ENCODE results near the gene TNFAIP8. TPM values are rescaled to one million over a fixed set of nuclear protein-coding genes. Genes with fewer than 3 reads are reported as not detected.

Gene TNFAIP8
- total RNA-seq, 1 experiment from 2014 or later, result 25.6 TPM

DNA sequence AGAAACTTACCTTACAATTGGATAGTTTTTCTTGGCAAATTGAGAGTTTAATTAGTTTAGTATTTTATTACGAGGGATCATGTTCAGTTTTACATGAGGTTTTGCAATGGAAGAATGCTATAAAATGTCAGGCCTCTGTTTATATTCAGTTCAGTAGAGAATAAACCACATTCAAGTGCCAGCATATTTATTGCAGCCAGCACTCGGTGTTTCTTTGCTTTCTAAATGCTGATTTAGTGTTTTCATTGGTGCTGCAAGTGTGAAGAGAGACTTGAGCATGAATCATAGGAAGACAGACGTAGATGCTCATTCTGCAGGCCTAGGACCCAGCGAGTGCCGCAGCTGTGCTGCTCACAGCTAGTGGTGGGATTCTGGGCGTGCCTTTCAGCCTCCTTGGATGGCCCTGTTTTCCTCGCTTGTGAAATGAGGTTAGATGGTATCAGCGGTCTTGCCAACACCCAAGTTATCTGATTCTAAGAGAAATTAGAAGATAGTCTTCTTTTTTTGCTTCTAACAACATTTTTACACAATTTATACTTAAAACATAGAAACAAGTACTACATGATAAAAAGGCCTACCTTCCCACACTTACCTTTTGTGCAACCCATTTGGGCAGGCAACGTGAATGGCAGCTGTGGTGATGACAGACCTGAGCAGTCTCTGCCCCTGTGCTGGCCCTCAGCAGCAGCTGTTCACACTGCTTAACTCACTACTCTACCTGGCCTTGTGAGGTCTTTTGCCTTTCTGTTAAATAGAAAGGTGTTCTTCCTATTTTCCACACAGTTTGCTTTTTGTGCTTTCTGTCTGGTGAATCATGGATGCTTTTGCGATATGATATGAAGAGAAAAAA is 26.8 kb upstream of the TNFAIP8 start:
- peak; percentile 47 for DNase-seq (ENCODE audit: low read depth)

DNA sequence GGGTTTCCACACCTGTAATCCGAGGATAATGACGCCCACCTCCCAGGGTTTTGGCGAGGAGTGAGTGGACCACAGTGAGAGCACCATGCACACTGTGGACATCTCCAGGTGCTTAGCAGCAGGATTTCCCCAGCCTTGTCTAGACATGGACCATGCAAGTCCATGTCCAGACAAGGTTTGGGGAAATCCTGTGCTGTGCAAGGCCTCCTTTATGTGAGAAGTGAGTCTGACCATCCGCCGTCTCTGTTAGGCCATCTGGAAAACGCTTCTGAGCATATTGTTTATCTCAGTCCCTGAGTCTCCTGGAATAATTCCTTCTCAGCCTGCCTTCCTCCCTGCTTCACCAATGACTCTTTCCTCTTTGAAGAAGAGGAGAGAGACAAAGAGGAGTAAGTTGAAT is 26.2 kb upstream of the TNFAIP8 start:
- no peak for DNase-seq (ENCODE audit: low read depth)

DNA sequence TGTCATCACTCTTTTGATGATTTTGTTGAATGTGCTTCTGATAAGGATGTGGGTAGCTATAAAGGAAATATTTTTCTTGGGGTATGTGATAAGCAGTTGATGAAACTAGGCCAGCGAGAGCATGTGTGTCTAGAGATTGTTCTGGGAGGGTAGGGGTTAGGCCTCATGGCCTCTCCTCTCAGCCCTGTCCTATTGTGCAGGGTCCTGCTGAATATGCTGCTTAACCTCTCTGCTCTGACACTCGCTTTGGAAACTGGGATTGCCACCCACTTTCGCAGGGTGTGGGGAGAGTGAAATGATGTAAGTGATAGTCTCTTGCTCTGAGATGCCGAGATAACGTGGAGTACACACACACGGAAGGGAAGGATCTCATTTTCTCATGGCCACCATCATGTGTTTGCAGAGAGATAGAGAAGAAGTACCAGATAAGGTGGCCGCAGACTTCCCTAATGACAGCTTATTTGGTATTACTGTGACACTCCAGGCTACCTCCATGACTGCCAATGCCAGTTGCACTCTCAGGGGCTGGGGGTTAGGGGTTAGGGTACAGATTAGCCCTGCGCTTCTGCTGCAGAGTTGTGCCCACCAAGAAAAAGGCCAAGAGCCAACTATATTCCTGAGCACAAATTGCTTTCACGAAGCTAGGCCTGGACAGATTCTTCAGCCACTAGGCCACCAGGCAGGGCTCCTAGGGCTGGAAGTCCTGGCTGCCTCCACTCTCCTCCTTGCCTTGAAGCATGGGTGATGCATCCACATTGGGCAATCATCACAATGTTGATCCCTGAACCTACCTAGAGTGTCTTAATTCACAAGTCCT is 25.2 kb upstream of the TNFAIP8 start:
- DNase-seq (ENCODE audit: low read depth), result no peak

DNA sequence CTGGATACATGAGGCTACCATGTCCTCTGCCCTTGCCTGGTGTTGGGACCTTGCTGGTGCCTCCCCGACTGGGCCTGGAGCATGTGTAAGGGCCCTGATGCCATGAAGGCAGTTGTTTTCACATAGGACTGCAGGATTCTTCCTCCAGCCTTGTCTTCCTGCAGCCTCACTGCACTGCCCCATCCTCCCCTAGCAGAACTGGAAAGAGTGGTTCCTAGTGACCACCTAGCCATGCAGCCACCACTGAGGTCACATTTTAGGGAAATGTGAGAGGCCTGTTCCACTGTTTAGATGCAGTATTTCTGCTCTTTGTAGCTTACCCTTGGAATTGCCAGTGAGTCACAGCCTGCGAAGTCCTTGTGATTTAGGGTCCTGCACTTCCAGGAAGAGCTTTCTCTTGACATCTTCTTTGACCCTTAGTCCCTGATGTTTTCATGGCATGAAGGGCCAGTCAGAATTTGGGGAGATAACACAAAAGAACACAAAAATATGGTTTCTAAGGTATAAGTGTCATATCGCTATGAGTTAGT is 24.2 kb upstream of the TNFAIP8 start:
- no peak for DNase-seq (ENCODE audit: low read depth)

DNA sequence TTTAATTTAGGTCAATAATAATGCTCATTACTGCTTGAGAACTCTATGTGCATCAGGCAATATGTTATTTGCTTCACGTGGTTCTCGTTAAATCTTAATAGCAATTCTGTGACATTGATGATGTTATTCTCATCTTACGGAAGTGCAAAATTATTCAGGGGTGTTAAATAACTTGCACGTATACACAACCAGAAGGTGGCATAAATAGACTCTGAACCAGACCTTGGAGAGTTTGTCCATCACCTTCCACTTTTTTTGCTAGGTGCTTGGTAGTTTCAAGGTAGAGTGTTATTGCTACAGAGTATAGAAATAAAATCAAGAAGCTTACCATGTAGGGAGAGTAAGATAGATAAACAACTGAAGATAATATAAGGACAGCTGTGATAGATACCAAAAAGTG is 23.6 kb upstream of the TNFAIP8 start:
- no peak for DNase-seq (ENCODE audit: low read depth)

DNA sequence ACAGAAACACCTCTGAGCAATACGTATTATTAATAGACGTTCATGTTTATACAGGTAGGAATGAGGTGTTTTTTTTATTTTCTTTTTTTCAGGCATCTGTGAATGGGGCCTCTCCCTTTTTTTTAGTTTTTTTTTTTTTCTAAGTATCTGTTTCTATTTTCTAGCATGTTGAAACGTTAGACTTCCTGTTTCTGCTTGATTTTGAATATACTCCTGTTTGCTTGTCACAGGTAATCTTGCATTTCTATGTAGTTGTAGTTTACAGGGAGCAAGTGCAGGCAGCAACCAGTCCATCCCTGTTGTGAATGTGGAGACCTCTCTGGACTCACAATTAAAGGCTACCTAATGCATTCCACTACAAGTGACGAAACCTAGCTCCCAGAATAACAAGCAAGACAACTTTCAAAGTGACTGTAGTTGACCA is 22.8 kb upstream of the TNFAIP8 start:
- DNase-seq (ENCODE audit: low read depth), result no peak

DNA sequence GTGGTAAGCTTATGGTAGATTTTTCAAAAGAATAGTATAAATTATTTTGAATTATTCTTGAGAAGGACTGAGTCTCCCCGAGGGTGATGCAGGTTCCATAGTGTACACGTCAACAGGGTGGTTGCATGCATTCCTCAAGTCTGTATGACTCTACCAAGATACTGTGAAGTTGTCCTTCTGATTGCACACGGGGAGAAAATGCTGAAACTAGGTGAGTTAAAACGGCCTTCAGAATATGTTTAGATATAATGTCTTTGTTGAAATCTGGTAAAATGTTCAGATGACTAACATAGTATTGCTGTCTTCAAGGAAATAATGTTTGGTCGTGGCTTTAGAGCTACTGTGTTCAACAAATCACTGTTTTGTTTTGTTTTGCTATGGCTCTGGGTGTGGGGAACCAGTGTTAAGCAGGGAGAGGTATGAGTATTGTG is 22.4 kb upstream of the TNFAIP8 start:
- DNase-seq (ENCODE audit: low read depth), result no peak

DNA sequence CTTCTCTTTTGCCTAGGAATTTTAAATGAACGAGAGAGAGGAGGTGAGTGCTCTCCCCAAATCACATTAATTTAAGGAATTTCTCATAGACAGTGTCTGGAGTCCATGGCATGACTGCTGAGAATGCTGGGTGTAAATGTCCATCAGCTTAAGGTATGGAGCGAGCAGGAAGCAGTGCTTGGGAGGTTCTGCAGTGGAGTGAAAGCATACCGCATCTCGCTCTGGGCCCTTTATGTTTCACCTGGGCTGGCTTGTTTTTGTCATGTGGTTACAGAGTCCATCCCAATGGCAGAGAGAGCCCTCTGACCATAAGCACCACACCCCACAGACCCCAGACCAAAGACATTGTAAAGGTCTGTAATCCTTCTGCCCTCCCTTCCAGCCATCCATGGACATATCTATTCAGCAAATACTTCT is 20.6 kb upstream of the TNFAIP8 start:
- no peak for DNase-seq (ENCODE audit: low read depth)

DNA sequence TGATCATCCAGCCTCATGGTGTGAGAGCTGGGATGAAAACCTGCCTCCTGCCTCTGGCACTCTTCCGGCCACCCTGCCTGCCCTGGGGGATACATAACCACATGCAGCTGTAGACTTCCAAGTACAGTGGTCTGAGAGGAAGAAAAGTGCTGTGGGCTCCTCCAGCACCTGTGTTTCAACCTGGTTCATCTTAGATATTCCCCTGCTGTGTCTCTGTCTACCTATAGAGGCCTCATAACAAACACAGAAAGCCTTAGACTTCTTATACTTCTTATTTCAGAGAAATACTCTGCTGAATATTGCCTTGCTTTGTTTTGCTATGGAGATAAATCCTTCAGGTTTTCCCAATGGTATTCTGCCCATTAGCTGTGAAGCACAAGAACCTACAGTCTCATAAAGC is 19.6 kb upstream of the TNFAIP8 start:
- DNase-seq (ENCODE audit: low read depth), result no peak

DNA sequence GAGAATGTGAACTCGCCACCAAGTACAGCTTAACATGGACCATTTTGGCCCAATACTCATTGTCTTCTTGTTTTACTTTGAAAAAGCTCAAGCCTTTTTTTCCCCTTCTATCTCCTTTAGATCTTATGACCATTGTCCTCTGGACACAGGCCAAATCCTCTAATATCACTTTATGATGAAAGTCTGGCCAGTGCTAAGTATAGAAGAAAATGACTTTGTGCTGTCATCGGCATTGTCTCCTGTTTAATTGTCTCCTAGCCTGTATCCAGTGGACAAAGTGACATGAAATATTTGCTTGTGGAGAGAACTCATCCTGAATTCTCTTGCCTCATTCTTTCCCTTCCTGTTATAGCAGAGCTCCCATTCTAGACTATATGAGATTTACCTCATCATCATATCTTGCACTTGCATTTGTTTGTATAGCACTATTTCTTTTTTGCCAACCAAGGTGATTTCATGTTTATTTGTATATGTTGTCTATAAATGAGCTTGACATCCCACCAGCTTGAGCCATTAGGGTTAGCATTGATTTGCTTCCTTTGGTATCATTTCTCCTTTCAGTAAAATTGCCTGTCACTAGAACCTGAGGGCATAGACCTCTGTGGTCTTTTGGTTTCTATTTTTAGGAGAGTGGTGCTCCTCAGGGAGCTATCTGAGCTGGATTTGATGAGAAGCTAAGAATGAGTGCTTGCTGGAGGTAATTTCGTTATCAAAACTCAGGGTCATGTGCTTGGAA is 18.8 kb upstream of the TNFAIP8 start:
- DNase-seq (ENCODE audit: low read depth), result no peak

DNA sequence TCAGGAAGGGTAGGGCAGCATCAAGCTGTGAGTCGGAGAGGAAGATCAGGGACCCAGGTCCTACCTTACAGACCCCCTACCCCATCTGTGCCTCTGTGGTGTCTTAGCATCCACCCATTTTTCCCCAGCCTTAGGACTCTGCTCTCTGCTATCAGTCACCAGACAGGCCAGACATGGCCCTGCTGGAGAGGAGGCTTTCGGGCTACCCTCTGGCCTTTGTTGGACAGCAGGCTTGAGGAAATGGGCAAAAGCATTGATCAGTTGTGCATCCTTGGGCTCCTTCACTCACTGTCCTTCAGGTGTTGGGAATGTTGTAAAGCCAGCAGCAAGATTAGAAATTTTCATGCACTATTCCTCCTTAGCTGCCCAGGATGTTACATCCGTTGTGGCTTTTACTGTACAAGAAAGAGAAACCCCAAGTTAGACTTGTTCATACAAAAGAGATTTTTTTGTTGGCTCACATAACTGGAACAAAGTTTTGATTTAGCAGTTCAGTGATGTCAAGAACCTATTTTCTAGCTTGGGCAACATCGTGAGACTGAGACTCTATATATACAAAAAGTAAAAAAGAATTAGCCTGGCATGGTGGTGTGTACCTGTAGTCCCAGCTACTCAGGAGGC is 17.4 kb upstream of the TNFAIP8 start:
- no peak for DNase-seq (ENCODE audit: low read depth)

DNA sequence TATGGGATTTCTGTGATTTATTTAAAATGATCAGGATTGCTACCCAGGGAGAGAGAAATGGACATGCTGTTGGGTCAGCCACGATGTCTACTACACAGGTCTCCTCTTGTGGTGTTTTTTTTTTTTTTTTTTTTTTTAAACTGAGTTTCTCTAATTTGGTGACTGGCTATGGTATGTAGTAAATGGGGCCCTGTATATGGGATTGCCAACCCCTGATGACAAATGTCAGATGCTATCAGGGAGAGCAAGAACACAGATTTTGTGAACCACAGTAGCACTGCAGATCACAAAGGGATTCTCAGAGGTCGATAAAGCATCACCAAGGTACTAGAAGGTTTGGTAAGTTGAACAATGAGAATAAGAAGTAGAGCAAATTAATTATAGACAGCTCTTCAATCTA is 16.5 kb upstream of the TNFAIP8 start:
- no peak for DNase-seq (ENCODE audit: low read depth)

DNA sequence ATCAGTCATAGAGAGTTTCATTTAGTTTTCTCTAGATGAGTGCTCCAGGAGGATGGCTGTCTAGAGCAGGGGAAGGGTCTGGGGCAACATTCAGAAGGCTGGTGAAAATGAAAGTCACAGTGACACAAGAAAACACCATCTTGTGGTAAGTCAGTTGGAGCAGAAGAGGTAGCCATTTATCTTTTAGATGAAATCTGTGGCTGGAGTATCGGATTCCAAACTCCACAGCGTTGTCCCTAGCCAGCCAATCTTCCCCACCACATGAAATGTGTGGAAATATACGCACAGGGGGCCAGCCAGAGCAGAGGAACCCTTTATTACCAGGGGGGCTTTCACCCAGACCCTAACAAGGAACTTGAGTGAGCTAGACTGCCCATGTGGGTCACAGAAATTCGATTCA is 15.9 kb upstream of the TNFAIP8 start:
- no peak for DNase-seq (ENCODE audit: low read depth)

DNA sequence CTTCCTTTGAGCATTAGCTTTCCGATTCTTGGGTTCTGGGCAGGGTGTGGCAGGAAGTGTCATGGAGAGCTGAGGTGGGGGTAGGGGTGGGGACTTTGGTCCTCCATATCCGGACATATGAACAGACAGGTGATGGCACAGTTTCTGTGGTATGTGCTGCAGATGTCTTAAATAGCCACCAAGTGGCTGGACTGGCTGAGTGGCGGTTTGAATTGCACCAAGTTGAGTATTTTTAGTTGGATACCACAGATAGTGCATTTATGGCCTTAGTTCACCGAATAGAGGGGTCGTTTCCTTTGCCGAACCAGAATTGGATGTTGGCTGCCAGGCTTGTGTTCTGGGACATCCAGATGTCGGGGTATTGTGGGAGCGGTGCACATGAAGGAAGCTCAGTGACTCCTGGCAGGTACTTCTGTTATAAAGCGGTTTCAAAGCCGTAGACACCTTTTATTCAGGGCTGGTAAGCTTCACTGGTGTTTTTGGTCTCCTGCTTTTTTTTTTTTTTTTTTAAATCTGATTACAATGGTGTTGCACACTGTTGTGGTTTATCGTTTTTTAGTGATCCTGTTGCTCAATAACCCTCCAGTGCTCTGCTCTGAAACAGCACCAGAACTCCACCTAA is 15.1 kb upstream of the TNFAIP8 start:
- DNase-seq (ENCODE audit: low read depth), result no peak

DNA sequence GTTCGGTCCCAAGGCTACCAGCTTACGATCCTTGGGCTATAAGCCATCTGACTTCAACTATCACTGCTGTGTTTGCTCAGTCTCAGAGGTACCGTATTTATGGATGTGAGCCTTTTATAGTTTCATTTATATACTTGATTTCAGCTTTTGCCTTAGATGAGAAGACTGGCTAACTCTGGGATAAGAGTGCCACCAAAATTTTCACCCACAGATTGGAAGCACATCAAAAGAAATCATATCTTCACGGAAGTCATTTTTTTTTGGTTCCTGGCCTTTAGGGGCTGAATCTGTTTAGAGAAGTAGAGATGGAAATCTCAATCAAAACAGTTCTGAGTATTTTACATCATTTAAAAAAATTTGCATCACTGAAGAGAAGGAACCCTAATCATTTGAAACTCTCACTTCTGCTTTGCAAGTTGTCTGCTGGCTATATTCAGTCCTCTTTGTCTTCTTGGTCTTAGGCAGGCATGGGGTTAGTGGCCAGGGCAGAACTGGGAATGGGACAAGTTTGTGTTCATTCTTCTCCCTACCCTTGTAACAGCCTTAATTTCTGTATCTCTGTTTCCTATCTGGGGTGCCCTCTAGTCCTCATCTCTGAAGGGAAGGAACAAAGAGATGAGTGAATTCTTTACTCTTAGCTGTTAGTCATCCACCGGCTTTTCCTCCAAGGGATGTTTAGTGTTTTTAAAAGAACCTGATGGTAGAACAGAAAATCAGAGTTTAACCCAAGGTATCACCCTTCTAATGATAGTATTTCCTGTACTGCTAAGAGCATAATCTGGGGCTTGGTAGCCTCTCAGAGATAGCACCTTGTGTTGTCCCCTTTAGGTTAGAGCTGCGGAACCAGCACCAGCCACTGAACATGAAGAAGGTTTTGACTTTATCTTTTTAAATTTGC is 14.1 kb upstream of the TNFAIP8 start:
- DNase-seq (ENCODE audit: low read depth), result no peak

DNA sequence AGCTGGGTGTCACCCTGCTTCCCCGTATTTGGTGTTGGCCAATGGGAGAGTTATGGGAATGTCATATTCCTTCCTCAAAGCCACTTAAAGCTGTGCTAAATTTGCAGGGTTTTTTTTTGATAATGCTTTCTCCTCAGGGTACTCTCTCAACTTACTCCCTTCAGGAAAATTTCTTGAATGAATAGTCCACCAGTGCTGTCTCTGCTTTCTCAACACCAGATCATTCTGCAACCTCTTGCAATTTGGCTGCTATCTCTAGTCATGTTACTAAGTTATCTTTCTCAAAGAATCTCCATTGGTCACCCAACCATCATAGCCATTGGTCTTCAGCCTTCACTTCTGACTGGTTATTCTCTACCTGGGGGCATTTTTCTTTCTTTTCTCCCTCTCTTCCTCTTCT is 13.4 kb upstream of the TNFAIP8 start:
- no peak for DNase-seq (ENCODE audit: low read depth)

DNA sequence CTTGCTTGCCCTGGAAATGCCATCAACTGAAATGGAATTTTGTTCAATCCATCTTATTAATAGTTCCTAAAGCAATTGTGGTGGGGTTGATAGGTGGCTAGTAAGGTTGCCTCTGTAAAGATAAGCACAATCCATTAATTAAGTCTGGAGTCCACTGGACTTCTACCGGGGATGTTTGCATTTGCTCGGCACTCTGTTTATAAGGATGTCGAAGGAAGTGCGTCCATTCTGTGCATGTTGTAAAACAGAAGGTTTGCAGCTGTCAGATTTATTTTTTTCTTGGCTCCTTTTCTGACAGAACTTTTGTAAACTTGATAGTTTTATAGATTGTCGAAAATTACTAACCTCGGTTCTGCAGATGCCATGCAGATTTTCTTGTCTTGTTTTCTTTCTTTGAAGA is 12.8 kb upstream of the TNFAIP8 start:
- DNase-seq (ENCODE audit: low read depth), result no peak

DNA sequence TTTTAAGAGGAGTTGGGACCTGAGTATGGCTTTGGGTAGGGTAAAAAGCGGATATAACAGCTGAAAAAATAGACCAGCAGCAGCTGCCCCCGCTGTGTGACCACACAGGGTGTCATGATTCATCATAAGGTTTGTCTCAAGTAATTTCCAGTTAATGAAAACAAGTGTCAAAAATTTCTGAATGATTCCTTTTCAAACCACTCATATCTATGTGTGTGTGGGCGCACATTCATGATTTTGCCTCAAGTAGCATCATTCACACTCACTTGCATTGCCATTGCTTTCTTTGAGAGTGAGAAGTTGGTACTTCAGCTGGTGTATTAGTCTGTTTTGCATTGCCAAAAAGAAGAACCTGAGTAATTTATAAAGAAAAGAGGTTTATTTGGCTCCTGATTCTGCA is 12.1 kb upstream of the TNFAIP8 start:
- peak; percentile 28 for DNase-seq (ENCODE audit: low read depth)

DNA sequence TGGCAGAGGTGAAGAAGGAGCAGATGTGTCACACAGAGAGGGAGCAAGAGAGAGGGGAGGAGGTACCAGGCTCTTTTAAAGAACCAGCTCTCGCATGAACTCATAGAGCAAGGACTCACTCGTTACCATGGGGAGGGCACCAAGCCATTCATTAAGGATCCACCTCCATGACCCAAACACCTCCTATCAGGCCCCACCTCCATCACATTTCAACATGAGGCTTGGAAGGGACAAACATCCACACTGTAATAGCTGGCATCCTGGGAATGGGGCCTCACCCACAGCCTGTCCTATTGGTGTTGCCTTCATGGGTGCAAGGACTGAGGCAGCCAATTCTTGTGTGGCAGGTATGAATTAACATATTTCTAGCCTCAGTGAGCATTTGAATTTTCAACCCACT is 11.6 kb upstream of the TNFAIP8 start:
- DNase-seq (ENCODE audit: low read depth), result no peak

DNA sequence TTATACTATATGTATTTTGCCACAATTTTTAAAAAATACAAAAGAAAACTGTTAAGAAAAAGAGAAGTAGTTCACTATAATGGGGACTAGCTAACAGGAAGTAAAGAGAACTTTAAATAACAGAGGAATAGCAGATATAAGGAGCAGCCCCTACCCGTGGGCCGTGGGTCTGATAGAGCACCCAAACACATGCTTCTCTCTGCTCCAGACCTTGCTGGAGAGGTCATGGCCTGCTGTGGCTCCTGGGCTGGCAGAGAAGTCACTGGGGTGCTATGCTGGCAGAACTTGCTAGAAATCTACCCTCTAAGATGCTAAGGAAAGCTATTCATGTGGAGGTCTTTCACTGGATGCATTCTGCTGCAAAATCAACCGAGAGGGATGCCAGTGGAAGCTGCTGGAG is 10.0 kb upstream of the TNFAIP8 start:
- DNase-seq (ENCODE audit: low read depth), result no peak
